ENCODE results near the gene LDLRAD3. TPM values are rescaled to one million over a fixed set of nuclear protein-coding genes. Genes with fewer than 3 reads are reported as not detected.
"Not testable (repeated sequence)": the region's sequence is repeated elsewhere in the genome, so short reads cannot be mapped to it uniquely, and the experiment has no call there.

Gene LDLRAD3
- total RNA-seq, 1 donor = 3.9 TPM

- TF ChIP-seq, protein P1, sequence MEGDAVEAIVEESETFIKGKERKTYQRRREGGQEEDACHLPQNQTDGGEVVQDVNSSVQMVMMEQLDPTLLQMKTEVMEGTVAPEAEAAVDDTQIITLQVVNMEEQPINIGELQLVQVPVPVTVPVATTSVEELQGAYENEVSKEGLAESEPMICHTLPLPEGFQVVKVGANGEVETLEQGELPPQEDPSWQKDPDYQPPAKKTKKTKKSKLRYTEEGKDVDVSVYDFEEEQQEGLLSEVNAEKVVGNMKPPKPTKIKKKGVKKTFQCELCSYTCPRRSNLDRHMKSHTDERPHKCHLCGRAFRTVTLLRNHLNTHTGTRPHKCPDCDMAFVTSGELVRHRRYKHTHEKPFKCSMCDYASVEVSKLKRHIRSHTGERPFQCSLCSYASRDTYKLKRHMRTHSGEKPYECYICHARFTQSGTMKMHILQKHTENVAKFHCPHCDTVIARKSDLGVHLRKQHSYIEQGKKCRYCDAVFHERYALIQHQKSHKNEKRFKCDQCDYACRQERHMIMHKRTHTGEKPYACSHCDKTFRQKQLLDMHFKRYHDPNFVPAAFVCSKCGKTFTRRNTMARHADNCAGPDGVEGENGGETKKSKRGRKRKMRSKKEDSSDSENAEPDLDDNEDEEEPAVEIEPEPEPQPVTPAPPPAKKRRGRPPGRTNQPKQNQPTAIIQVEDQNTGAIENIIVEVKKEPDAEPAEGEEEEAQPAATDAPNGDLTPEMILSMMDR (IDR thresholded peaks at IDR 0.05; ENCODE audit: insufficient read depth, low read depth, low read length) = no peak
- H3K4me3 ChIP-seq (ENCODE audit: low read depth, low read length) = no peak overlapping the region
- DNase-seq (ENCODE audit: low read depth) = peak; percentile 83
These were observed 36.0 kb upstream of the LDLRAD3 start for GRCh38 chr11:35907648-35908431.

DNA sequence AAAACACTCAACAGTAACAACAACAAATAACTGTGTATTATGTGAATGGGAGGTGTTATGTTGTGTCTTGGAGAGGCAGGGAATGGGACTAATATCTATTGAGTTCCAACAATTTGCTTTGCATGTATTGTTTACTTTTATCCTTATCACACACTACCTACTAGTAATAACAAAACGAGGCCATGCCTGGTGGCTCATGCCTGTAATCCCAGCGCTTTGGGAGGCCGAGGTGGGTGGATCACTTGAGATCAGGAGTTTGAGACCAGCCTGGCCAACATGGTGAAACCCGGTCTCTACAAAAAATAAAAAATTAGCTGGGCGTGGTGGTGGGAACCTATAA, 35.5 kb upstream of the LDLRAD3 start:
- not testable (repeated sequence) for DNase-seq (ENCODE audit: low read depth); H3K4me3 ChIP-seq (ENCODE audit: low read depth, low read length)

DNA sequence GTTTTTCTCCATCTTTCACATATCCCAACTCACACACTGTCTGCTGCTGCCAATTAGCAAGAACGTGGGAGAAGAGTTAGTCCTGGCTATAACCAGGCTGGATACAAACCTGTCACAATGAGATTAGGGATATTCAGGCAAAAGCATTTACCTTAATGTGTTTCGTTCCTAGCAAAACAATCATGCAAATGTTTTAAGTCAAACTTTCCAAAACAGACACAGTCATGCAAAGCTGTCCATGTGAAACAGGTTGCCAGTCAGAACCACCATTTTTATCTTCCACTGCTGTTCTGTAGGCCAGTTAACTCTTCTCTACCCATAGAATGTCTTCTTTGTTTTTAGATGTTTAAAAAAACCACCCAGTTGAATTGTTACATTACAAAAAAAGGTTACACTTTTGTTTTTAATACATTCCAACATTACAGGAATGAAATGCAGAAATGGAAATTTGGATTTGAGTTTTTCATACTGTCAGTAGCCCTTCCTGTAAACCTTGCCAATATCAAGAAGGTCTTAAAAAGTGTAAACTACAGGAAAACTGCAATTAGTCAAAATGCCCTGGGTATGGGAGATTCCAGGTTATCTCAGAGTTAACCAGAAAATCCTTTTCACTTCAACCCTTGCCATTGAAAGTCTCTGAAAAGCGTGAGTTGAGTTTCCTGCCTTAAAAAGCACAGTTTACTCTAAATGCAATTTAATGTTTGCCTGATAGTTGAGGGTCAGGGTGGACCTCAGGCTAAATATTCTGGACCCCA, 34.2 kb upstream of the LDLRAD3 start:
- H3K4me3 ChIP-seq (ENCODE audit: low read depth, low read length) = no peak overlapping the region
- TF ChIP-seq, protein P1 (IDR thresholded peaks at IDR 0.05; ENCODE audit: insufficient read depth, low read depth, low read length) = no peak
- no peak for DNase-seq (ENCODE audit: low read depth)

DNA sequence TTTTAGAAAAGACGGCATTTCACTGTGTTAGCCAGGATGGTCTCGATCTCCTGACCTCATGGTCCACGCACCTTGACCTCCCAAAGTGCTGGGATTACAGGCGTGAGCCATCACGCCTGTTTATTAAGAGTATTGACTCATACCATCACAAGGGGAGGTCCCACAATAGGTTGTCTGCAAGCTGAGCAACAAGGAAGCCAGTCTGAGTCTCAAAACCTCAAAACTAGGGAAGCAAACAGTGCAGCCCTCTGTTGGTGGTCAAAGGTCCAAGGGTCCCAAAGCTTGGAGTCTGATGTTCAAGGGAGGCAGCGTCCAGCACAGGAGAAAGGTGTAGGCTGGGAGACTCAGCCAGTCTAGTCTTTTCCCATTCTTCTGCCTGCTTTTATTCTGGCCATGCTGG, 32.8 kb upstream of the LDLRAD3 start:
- no peak overlapping the region for H3K4me3 ChIP-seq (ENCODE audit: low read depth, low read length)
- DNase-seq (ENCODE audit: low read depth) = no peak
- TF ChIP-seq, protein P1 (IDR thresholded peaks at IDR 0.05; ENCODE audit: insufficient read depth, low read depth, low read length) = no peak

GRCh38 chr11:35911616-35912165, 32.2 kb upstream of the LDLRAD3 start:
- H3K4me3 ChIP-seq (ENCODE audit: low read depth, low read length) = no peak overlapping the region
- no peak for DNase-seq (ENCODE audit: low read depth)
- TF ChIP-seq, protein P1 (IDR thresholded peaks at IDR 0.05; ENCODE audit: insufficient read depth, low read depth, low read length) = no peak

DNA sequence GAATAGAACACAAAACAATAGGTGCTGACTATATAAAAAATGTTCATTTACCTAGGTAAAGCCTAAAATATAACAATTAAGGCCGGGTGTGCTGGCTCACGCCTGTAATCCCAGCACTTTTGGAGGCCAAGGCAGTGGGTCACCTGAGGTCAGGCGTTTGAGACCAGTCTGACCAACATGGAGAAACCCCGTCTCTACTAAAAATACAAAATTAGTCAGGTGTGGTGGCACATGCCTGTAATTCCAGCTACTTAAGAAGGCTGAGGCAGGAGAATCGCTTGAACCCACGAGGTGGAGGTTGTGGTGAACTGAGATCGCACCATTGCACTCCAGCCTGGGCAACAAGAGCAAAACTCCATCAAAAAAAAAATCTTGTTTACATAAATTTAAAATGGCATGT, 31.4 kb upstream of the LDLRAD3 start:
- not testable (repeated sequence) for DNase-seq (ENCODE audit: low read depth); H3K4me3 ChIP-seq (ENCODE audit: low read depth, low read length)

DNA sequence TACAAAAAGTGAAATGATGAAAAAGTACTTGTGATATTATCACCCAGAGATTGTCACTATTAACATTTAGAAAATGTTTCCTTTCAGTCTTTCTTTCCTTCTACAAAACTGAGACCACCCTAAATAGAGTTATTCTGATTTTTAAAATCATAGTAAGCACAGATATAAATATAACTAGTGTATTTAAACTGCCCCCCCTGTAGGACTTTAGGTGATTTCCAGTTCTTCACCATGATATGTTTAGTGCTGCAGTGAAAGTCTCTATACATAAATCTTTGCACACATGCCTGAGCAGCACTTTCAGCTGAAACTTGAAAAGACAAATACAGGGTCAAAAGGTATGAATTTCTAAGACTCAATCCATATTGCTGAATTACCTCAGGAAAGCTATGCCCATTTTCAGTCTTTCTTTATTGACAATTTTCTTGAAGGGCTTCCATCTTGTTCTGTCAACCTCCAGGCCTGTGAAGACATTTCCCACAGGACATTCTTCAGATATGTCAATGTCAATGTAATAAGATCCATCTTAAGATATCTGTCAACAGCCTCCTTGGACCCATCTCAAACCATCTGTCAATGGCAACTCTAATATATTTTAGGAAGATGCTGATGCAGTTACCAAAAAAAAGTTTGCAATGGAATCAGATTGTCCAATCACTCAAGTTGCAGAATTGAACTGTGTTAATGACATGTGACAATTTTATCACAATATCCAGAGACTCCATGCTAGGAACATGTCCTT, 30.8 kb upstream of the LDLRAD3 start:
- TF ChIP-seq, protein P1 (IDR thresholded peaks at IDR 0.05; ENCODE audit: insufficient read depth, low read depth, low read length) = no peak
- no peak for DNase-seq (ENCODE audit: low read depth)

More for the DNA sequence above, 30.8 kb upstream of the LDLRAD3 start:
- no peak overlapping the region for H3K4me3 ChIP-seq (ENCODE audit: low read depth, low read length)

Data from fibroblast of villous mesenchyme (primary cell).